WI38 (cell line): ENCODE results near the gene TMEM132C.

Experiments used
- H3K4me3 ChIP-seq: 2 replicates; pipeline ENCODE4 v1.5.1; 2011; ENCODE audit warnings: low read depth, mild to moderate bottlenecking, control low read depth, low read length
- CTCF ChIP-seq: IDR thresholded peaks from 2 replicates; pipeline ENCODE4 v1.5.1; 2012; ENCODE audit warnings: low read depth, mild to moderate bottlenecking, control low read depth, low read length

Gene TMEM132C

GRCh38 chr12:128702371-128702770 is 435.4 kb downstream of the TMEM132C start:
- TF ChIP-seq CTCF = no peak
- no peak overlapping the region for H3K4me3 ChIP-seq

GRCh38 chr12:128705140-128705539 is 438.2 kb downstream of the TMEM132C start:
- no peak for TF ChIP-seq CTCF
- H3K4me3 ChIP-seq = no peak overlapping the region

- no peak for TF ChIP-seq CTCF
- no peak overlapping the region for H3K4me3 ChIP-seq
These were observed 440.5 kb downstream of the TMEM132C start for GRCh38 chr12:128707488-128707887.

- TF ChIP-seq CTCF = no peak
- no peak overlapping the region for H3K4me3 ChIP-seq
These were observed 441.8 kb downstream of the TMEM132C start for GRCh38 chr12:128708789-128709188.

GRCh38 chr12:128709660-128710059 is 442.7 kb downstream of the TMEM132C start:
- no peak for TF ChIP-seq CTCF

GRCh38 chr12:128711486-128711885 is 444.5 kb downstream of the TMEM132C start:
- TF ChIP-seq CTCF = no peak
- H3K4me3 ChIP-seq = no peak overlapping the region

More at GRCh38 chr12:128709660-128710059, 442.7 kb downstream of the TMEM132C start:
- H3K4me3 ChIP-seq = no peak overlapping the region

- TF ChIP-seq CTCF = no peak
- H3K4me3 ChIP-seq = no peak overlapping the region
These were observed 445.7 kb downstream of the TMEM132C start for GRCh38 chr12:128712622-128713021.
